ENCODE data around the gene DOC2B.

DNA sequence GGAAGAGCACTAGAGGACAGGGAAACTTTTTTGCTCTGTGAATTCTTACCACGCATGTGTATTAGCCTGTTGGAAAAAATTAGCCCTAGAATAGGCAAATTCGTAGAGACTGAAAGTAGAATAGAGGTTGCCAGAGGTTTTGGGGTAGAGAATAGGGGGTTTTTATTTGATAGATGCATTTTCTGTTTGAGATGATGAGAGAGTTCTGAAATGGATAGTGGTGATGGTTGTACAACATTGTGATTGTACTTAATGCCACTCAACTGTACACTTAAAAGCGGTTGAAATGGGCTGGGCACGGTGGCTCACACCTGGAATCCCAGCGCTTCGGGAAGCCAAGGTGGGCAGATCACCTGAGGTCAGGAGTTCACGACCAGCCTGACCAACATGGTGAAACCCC is 8.0 kb upstream of the DOC2B start:
- no peak for TF ChIP-seq CTCF (IDR thresholded peaks at IDR 0.05 in 2 of 3, conservative IDR thresholded peaks at IDR 0.05 in 1 of 3; ENCODE audit: borderline replicate concordance in 1 of 3, insufficient read depth in 1 of 3, low read depth in 2 of 3, low read length in 2 of 3)
- no peak for TF ChIP-seq EZH2 (IDR thresholded peaks at IDR 0.05)
- no peak for TF ChIP-seq ZBTB33 (IDR thresholded peaks at IDR 0.05; ENCODE audit: extremely low read depth, insufficient replicate concordance, low read length)
- TF ChIP-seq ZNF274 (IDR thresholded peaks at IDR 0.05; ENCODE audit: low read depth, low read length) = no peak
- no peak for TF ChIP-seq EGR1 (IDR thresholded peaks at IDR 0.05; ENCODE audit: low read depth)
- TF ChIP-seq REST (IDR thresholded peaks at IDR 0.05; ENCODE audit: low read depth) = no peak
- no peak for TF ChIP-seq POLR2A (IDR thresholded peaks at IDR 0.05; ENCODE audit: borderline replicate concordance, extremely low read depth, insufficient read depth, insufficient read length)
- no peak for TF ChIP-seq SIN3A (IDR thresholded peaks at IDR 0.05; ENCODE audit: low read depth)
- no peak for TF ChIP-seq JUND (IDR thresholded peaks at IDR 0.05)
- TF ChIP-seq TCF7L2 (IDR thresholded peaks at IDR 0.05; ENCODE audit: borderline replicate concordance, extremely low read depth, insufficient read depth, insufficient read length) = no peak
- TF ChIP-seq RAD21 (IDR thresholded peaks at IDR 0.05; ENCODE audit: low read depth) = no peak
- no peak for TF ChIP-seq EZH2phosphoT487 (IDR thresholded peaks at IDR 0.05; ENCODE audit: borderline replicate concordance)
- no peak for TF ChIP-seq CEBPB (IDR thresholded peaks at IDR 0.05; ENCODE audit: low read depth)
- no peak for TF ChIP-seq YY1 (IDR thresholded peaks at IDR 0.05; ENCODE audit: extremely low read depth, insufficient replicate concordance, low read depth, low read length)

Measured in HCT116 (cell line).